Esophagus muscularis mucosa (tissue), 4 donors: ENCODE measurements around the gene ATE1. TPM values are rescaled to one million over a fixed set of nuclear protein-coding genes. Genes with fewer than 3 reads are reported as not detected.
"Not testable (repeated sequence)": the region's sequence is repeated elsewhere in the genome, so short reads cannot be mapped to it uniquely, and the experiment has no call there.

Source experiments
- DNase-seq: peaks from one replicate; pipeline ENCODE4 v3.0.0-alpha.2; 2017; ENCODE audit errors: extremely low spot score
- H3K27ac ChIP-seq, 4 donors: fragments of 200-600 bp; sonication (generic); replicated peaks in 1 of 4; 1 replicate in 3 of 4; 2 replicates in 1 of 4; pipeline ENCODE4 v1.5.1; 2016 to 2019; ENCODE audit warnings: mild to moderate bottlenecking in 1 of 4
- H3K27me3 ChIP-seq, 4 donors: fragments of 200-600 bp; sonication (generic); one replicate each; pipeline versions ENCODE4 v1.5.1 to v1.6.0; 2016 to 2019
- H3K36me3 ChIP-seq, 4 donors: fragments of 200-600 bp; sonication (generic); one replicate each; pipeline ENCODE4 v1.5.1; 2016 to 2019
- H3K4me1 ChIP-seq, 4 donors: fragments of 200-600 bp; sonication (generic); one replicate each; pipeline ENCODE4 v1.5.1; 2016 to 2019
- H3K4me3 ChIP-seq, 4 donors: fragments of 200-600 bp; sonication (generic); 1 replicate in 2 of 4; 2 replicates in 2 of 4; pipeline ENCODE4 v1.5.1; 2016 to 2019; ENCODE audit warnings: mild to moderate bottlenecking in 4 of 4, moderate library complexity in 1 of 4
- H3K9me3 ChIP-seq, 4 donors: fragments of 200-600 bp; sonication (generic); 1 replicate in 3 of 4; 2 replicates in 1 of 4; pipeline ENCODE4 v1.5.1; 2016 to 2019
- EP300 ChIP-seq: sonication (generic); formaldehyde crosslinking; IDR thresholded peaks from one replicate; pipeline ENCODE4 v1.6.1; 2017; ENCODE audit warnings: antibody characterized with exemption
- POLR2A ChIP-seq: fragments of 450-650 bp; IDR thresholded peaks from one replicate; pipeline ENCODE4 v1.6.1; 2017; ENCODE audit warnings: antibody characterized with exemption, moderate library complexity, mild to moderate bottlenecking, low read depth
- POLR2AphosphoS5 ChIP-seq, 2 donors: sonication (generic); formaldehyde crosslinking; IDR thresholded peaks; one replicate each; pipeline ENCODE4 v1.6.1; 2017; ENCODE audit warnings: antibody characterized with exemption in 2 of 2
- WGBS: methylation state at CpG from one replicate; pipeline ENCODE4 v1.1.5; 2018; 5-methylcytosine and 5-hydroxymethylcytosine counted together
- intact Hi-C: fragments of 100-400 bp; cut with DNase I; formaldehyde crosslinking; loops from one replicate; pipeline ENCODE4 v1.15.1; 2023
- total RNA-seq, 4 donors: library from RNA; depleted of rRNA; stranded (reverse); fragments of >200 nt; gene quantifications; one replicate each; pipeline versions ENCODE4 v1.1.0 to v1.2.1, GENCODE V29; 2016
- TF ChIP-seq, protein P1 (sequence below), 3 experiments: fragments of 200-600 bp in 2 of 3; fragments of 450-650 bp in 1 of 3; sonication (generic) in 2 of 3; IDR thresholded peaks; one replicate each; pipeline ENCODE4 v1.5.1; 2017 to 2019; ENCODE audit warnings: antibody characterized with exemption in 3 of 3, mild to moderate bottlenecking in 2 of 3, moderate library complexity in 1 of 3

The ATE1 gene
- total RNA-seq, 4 donors from 2014 or later, result 27.8 to 29.5 (median 28.4) TPM

DNA sequence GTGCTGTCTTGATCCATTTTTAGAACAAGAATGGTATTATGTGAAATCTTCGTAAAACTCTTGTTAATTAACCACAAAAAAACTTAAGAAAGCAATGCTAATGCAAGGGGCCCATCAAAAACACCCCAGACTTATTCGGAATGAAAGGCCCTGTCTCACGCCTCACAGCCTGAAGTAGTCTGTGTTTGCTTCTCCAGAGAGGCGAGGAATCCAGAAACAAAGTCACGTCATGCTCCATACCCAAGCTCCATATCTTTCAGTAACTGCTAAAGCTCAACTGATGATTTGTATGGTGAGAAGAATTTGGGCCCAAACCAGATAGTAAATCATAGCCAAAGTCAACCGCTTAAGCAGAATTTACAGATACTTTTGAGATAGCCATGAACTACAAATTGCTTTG is 155.4 kb downstream of the ATE1 start:
- H3K9me3 ChIP-seq, result peaks cover 0 to 4% (median 0%) of the 10 kb centered on the region in 4 donors
- TF ChIP-seq POLR2A (no peak), POLR2AphosphoS5 (IDR thresholded peaks at IDR 0.05) (no peak), EP300 (no peak)
- TF ChIP-seq, protein P1, sequence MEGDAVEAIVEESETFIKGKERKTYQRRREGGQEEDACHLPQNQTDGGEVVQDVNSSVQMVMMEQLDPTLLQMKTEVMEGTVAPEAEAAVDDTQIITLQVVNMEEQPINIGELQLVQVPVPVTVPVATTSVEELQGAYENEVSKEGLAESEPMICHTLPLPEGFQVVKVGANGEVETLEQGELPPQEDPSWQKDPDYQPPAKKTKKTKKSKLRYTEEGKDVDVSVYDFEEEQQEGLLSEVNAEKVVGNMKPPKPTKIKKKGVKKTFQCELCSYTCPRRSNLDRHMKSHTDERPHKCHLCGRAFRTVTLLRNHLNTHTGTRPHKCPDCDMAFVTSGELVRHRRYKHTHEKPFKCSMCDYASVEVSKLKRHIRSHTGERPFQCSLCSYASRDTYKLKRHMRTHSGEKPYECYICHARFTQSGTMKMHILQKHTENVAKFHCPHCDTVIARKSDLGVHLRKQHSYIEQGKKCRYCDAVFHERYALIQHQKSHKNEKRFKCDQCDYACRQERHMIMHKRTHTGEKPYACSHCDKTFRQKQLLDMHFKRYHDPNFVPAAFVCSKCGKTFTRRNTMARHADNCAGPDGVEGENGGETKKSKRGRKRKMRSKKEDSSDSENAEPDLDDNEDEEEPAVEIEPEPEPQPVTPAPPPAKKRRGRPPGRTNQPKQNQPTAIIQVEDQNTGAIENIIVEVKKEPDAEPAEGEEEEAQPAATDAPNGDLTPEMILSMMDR (IDR thresholded peaks at IDR 0.05), result no peak
- intact Hi-C loops, result no loop called here
- no peaks in the 10 kb centered on the region for H3K36me3 ChIP-seq
- H3K4me1 ChIP-seq, result peaks cover 0 to 27% (median 17%) of the 10 kb centered on the region in 4 donors
- no peaks in the 10 kb centered on the region for H3K27me3 ChIP-seq
- H3K27ac ChIP-seq, result no peak overlapping the region
- H3K4me3 ChIP-seq, result no peak overlapping the region
- DNase-seq, result no peak
- WGBS, result 92% methylated on average over 6 of the region's 6 CpGs

DNA sequence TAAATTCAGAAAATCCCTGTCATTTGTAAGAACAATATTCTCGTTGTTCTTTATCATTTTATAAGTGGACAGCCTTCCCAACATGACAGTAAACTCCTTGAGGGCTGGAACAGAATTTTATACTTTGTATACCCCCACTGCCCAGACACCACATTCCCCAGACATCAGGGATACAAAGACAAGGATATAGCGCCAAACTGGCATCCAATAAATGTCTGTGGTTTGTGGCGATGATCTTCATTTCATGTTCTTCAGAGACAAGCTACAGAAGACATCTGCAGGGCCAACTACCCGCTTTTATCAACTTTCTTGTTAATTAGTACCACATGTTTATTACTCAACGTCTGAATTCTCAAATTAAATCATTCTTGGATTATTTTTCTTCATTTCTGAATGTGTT is 155.9 kb downstream of the ATE1 start:
- TF ChIP-seq POLR2A (no peak), POLR2AphosphoS5 (IDR thresholded peaks at IDR 0.05) (no peak), EP300 (no peak)
- TF ChIP-seq, protein P1 (IDR thresholded peaks at IDR 0.05), result no peak
- Histone ChIP-seq H3K27ac (no peak overlapping the region), H3K9me3 (peaks cover 0 to 8% (median 0%) of the 10 kb centered on the region in 4 donors), H3K4me1 (peaks cover 0 to 27% (median 17%) of the 10 kb centered on the region in 4 donors), H3K4me3 (no peak overlapping the region), H3K27me3 (no peaks in the 10 kb centered on the region), H3K36me3 (no peaks in the 10 kb centered on the region)
- 79% methylated on average over 5 of the region's 5 CpGs for WGBS
- intact Hi-C loops, result no loop called here
- DNase-seq, result no peak

DNA sequence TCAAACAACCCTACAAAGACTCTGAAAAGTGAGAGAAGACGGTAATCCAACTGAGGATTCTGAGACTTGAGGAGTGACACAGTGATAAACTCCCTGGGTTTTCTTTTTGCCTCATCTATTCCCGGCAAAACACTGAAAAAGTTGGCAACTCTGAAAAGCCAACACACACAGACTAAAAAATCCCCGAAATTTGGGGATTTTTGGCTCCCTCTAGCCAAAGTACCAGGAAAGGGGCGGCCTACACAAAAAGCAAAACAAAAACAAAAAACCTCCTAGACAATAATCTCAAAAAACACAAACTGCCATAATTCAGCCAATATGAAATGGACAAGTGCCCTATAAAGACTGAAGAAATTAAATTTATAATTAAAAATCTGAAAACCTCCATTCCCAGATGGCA is 161.4 kb downstream of the ATE1 start:
- 76% methylated on average over 4 of the region's 4 CpGs for WGBS
- Histone ChIP-seq H3K4me1 (no peaks in the 10 kb centered on the region), H3K4me3 (no peak overlapping the region), H3K27me3 (no peaks in the 10 kb centered on the region), H3K36me3 (peaks cover 0 to 8% (median 2%) of the 10 kb centered on the region in 4 donors), H3K9me3 (peaks cover 0 to 8% (median 0%) of the 10 kb centered on the region in 4 donors), H3K27ac (no peak overlapping the region)
- no peak for DNase-seq
- intact Hi-C loops, result no loop called here
- TF ChIP-seq EP300 (no peak), POLR2AphosphoS5 (IDR thresholded peaks at IDR 0.05) (no peak), POLR2A (no peak)
- TF ChIP-seq, protein P1 (IDR thresholded peaks at IDR 0.05), result no peak

DNA sequence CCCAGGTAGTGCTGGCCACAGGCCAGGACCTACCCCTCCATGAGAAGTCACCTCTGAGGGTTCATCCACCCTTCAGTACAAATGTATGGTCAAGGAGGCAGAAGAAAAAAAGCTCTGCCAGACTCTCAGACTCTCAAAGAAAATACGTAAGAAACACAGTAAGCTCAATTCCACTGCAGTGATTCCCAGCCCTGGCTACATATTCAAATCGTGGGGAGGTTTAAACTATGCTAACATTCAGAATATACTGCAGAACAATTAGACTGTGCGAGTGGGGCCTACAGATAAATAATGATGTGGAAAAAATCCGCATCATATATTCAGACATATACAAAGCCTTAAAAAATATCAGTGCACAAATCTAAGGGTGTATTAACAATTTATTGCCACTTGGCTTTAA is 162.6 kb downstream of the ATE1 start:
- Histone ChIP-seq H3K27ac (no peak overlapping the region), H3K27me3 (no peaks in the 10 kb centered on the region), H3K4me3 (no peak overlapping the region), H3K4me1 (no peaks in the 10 kb centered on the region), H3K36me3 (peaks cover 0 to 12% (median 2%) of the 10 kb centered on the region in 4 donors), H3K9me3 (peaks cover 0 to 12% (median 6%) of the 10 kb centered on the region in 4 donors)
- intact Hi-C loops, result no loop called here
- WGBS, result 79% methylated on average over 4 of the region's 4 CpGs
- TF ChIP-seq POLR2AphosphoS5 (IDR thresholded peaks at IDR 0.05), result no peak
- TF ChIP-seq, protein P1 (IDR thresholded peaks at IDR 0.05), result no peak
- no peak for DNase-seq

DNA sequence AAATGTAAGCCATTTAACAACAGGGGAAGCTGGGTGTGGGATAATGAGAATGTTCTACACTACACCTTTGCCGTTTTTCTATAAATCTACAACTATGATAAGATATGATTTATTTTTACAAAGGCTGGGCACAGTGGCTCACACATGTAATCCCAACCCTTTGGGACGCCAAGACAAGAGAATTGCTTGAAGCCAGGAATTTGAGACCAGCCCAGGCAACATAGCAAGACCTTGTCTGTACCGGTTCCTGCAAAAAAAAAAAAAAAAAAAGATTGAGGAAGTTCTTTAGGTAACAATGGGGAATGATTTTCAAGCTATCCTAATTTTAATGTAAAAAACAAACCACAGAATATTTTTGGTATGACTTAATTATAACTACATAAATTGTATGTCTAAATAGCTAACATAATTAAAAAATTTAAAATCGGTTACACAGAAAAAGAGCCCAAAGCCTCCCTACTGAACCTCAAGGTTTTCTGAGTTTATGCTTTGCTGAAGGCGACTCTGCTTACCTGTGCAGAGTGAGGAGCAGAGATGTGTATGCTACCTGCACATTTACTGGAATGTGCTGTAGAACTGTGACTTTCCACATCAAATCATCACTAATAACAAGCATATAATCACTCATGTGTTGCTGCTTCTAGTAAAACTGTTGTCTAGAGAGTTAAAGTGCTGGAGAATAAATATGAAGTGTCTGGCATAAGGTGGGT is 163.4 kb downstream of the ATE1 start:
- H3K27me3 ChIP-seq, result no peaks in the 10 kb centered on the region
- no peak for TF ChIP-seq POLR2A
- no peak for TF ChIP-seq EP300
- TF ChIP-seq, protein P1 (IDR thresholded peaks at IDR 0.05), result no peak
- no peak for TF ChIP-seq POLR2AphosphoS5 (IDR thresholded peaks at IDR 0.05)
- H3K4me1 ChIP-seq, result no peaks in the 10 kb centered on the region
- 92% methylated on average over 5 of the region's 5 CpGs for WGBS
- no peak overlapping the region for H3K4me3 ChIP-seq
- H3K9me3 ChIP-seq, result peaks cover 0 to 20% (median 13%) of the 10 kb centered on the region in 4 donors
- H3K36me3 ChIP-seq, result peaks cover 0 to 20% (median 2%) of the 10 kb centered on the region in 4 donors
- intact Hi-C loops, result no loop called here
- DNase-seq, result no peak
- H3K27ac ChIP-seq, result no peak overlapping the region

DNA sequence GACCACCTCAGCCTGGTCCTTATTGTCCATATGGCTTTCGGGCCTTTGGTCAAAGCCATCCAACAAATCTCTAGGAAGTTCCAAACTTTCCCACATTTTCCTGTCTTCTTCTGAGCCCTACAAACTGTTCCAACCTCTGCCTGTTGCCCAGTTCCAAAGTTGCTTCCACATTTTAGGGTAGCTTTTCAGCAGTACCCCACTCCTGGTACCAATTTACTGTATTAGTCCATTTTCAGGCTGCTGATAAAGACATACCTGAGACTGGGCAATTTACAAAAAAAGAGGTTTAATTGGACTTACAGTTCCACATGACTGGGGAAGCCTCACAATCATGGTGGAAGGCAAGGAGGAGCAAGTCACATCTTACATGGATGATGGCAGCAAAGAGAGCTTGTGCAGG is 170.6 kb downstream of the ATE1 start:
- peaks cover 0 to 29% (median 4%) of the 10 kb centered on the region in 4 donors for H3K36me3 ChIP-seq
- H3K4me1 ChIP-seq, result peaks cover 3 to 15% (median 13%) of the 10 kb centered on the region in 4 donors
- H3K27me3 ChIP-seq, DNase-seq, intact Hi-C loops, H3K27ac ChIP-seq, H3K4me3 ChIP-seq: not testable (repeated sequence)
- peaks cover 0 to 27% (median 20%) of the 10 kb centered on the region in 4 donors for H3K9me3 ChIP-seq
- 100% methylated on average over 1 of the region's 1 CpG for WGBS

DNA sequence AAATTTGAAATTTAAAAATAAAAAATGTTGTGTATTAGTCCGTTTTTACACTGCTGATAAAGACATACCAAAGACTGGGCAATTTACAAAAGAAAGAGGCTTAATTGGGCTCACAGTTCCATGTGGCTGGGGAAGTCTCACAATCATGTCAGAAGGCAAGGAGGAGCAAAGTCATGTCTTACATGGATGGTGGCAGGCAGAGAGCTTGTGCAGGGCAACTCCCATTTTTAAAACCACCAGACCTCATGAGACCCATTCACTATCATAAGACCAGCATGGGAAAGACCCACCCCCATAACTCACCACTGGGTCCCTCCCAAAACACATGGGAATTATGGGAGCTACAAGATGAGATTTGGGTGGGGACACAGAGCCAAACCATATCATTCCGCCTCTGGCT is 172.3 kb downstream of the ATE1 start:
- peaks cover 3 to 15% (median 13%) of the 10 kb centered on the region in 4 donors for H3K4me1 ChIP-seq
- 95% methylated on average over 2 of the region's 2 CpGs for whole genome bisulfite sequencing
- H3K4me3 ChIP-seq, DNase-seq, H3K27me3 ChIP-seq, H3K27ac ChIP-seq, intact Hi-C loops: not testable (repeated sequence)
- peaks cover 0 to 29% (median 4%) of the 10 kb centered on the region in 4 donors for H3K36me3 ChIP-seq
- H3K9me3 ChIP-seq, result peaks cover 0 to 26% (median 17%) of the 10 kb centered on the region in 4 donors
